Ishikawa (cell line): ENCODE measurements around the gene CCDC174.

ENCODE experiments used
- CEBPB ChIP-seq: IDR thresholded peaks from 2 replicates; pipeline ENCODE4 v1.6.1; 2012
- CREB1 ChIP-seq: IDR thresholded peaks from 2 replicates; pipeline ENCODE4 v1.6.1; 2012; ENCODE audit warnings: low read depth
- EGR1 ChIP-seq: IDR thresholded peaks from 2 replicates; pipeline ENCODE4 v1.6.1; 2012
- EP300 ChIP-seq: IDR thresholded peaks from 2 replicates; pipeline ENCODE4 v1.6.1; 2012; ENCODE audit warnings: borderline replicate concordance
- FOXM1 ChIP-seq: IDR thresholded peaks from 2 replicates; pipeline ENCODE4 v1.6.1; 2012; ENCODE audit warnings: low read depth, borderline replicate concordance
- MAX ChIP-seq: IDR thresholded peaks from 2 replicates; pipeline ENCODE4 v1.6.1; 2012
- NFIC ChIP-seq: IDR thresholded peaks from 2 replicates; pipeline ENCODE4 v1.6.1; 2012
- RAD21 ChIP-seq: IDR thresholded peaks from 2 replicates; pipeline ENCODE4 v1.6.1; 2012; ENCODE audit warnings: low read depth
- TAF1 ChIP-seq: IDR thresholded peaks from 2 replicates; pipeline ENCODE4 v1.6.1; 2012; ENCODE audit warnings: low read depth, mild to moderate bottlenecking
- TCF12 ChIP-seq: IDR thresholded peaks from 2 replicates; pipeline ENCODE4 v1.6.1; 2012; ENCODE audit warnings: low read depth
- TEAD4 ChIP-seq: IDR thresholded peaks from 2 replicates; pipeline ENCODE4 v1.6.1; 2012
- USF1 ChIP-seq: IDR thresholded peaks from 2 replicates; pipeline ENCODE4 v1.6.1; 2012
- YY1 ChIP-seq: IDR thresholded peaks from 2 replicates; pipeline ENCODE4 v1.6.1; 2012; ENCODE audit warnings: low read depth
- ZBTB7A ChIP-seq: IDR thresholded peaks from 2 replicates; pipeline ENCODE4 v1.6.1; 2012; ENCODE audit warnings: low read depth
- TF ChIP-seq, protein P1 (sequence below): IDR thresholded peaks from 2 replicates; pipeline ENCODE4 v1.6.1; 2012; ENCODE audit warnings: low read depth, mild to moderate bottlenecking

CCDC174 gene

DNA sequence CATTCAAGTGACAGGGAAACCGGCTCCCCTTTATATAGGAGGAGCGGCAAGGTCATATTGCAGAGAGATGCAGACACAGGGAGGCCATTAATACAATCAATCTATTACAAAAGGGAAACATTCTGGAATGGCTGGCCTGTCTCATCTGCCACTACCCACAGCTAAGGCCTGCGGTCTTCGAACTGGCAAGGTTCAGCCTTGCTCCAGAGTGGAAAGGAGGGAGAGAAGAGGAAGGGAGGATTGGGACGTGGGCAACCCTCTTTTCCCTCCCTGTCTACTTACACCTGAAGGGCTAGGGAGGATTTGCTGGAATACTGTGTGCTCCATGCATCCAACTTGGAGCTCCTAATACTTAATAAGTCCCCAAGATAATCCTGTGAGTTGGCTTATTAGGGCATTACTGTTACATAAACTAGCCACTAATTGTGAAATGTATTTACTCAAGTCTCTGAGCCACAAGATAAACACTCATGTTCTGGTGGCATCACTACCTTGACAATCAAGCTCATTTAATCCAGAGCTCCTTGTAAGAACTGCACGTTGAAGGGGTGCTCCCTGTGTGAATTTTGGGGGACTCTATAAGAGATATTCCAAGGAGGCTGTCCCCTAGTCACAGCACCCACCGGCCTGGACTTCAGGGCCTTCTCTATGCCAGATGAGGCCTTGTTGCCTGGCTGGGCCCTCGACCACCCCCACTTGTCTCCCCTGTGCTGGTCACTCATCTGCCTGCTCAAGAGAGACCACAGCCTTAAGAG lies 19.7 kb upstream of the CCDC174 start:
- TF ChIP-seq CEBPB (no peak), EP300 (no peak), USF1 (no peak), NFIC (no peak), TAF1 (no peak)

DNA sequence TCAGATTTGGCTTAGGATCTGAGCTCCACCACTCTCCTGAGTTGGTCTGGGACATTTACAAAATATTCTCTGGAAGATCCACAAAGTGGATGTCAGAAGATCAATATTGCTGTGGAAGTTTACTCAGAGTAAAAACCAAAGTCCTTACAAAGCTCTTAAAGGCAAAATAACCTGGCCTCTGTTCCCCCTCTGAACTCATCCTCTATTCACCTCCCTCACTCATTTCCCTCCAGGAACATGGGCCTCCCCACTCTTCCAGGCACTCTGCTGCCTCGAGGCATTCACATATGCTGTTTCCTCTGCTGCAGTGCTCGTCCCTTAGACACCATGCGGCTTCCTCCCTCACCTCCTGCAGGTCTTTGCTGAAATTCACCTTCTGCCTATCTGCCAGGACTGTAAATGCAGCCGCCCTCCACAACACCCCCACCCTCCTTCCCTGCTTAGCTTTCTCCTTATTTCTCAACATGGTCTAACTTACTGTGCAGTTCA lies 19.1 kb upstream of the CCDC174 start:
- TF ChIP-seq TAF1 (no peak), CREB1 (no peak), ZBTB7A (no peak), NFIC (no peak), TEAD4 (no peak)

GRCh38 chr3:14633417-14633816 lies 18.1 kb upstream of the CCDC174 start:
- TF ChIP-seq, protein P1, sequence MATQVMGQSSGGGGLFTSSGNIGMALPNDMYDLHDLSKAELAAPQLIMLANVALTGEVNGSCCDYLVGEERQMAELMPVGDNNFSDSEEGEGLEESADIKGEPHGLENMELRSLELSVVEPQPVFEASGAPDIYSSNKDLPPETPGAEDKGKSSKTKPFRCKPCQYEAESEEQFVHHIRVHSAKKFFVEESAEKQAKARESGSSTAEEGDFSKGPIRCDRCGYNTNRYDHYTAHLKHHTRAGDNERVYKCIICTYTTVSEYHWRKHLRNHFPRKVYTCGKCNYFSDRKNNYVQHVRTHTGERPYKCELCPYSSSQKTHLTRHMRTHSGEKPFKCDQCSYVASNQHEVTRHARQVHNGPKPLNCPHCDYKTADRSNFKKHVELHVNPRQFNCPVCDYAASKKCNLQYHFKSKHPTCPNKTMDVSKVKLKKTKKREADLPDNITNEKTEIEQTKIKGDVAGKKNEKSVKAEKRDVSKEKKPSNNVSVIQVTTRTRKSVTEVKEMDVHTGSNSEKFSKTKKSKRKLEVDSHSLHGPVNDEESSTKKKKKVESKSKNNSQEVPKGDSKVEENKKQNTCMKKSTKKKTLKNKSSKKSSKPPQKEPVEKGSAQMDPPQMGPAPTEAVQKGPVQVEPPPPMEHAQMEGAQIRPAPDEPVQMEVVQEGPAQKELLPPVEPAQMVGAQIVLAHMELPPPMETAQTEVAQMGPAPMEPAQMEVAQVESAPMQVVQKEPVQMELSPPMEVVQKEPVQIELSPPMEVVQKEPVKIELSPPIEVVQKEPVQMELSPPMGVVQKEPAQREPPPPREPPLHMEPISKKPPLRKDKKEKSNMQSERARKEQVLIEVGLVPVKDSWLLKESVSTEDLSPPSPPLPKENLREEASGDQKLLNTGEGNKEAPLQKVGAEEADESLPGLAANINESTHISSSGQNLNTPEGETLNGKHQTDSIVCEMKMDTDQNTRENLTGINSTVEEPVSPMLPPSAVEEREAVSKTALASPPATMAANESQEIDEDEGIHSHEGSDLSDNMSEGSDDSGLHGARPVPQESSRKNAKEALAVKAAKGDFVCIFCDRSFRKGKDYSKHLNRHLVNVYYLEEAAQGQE, result no peak
- TF ChIP-seq MAX (no peak), CREB1 (no peak), EP300 (no peak), TCF12 (no peak), FOXM1 (no peak), TEAD4 (no peak), YY1 (no peak), CEBPB (no peak), EGR1 (no peak), ZBTB7A (no peak), TAF1 (no peak), RAD21 (no peak), USF1 (no peak), NFIC (no peak)

DNA sequence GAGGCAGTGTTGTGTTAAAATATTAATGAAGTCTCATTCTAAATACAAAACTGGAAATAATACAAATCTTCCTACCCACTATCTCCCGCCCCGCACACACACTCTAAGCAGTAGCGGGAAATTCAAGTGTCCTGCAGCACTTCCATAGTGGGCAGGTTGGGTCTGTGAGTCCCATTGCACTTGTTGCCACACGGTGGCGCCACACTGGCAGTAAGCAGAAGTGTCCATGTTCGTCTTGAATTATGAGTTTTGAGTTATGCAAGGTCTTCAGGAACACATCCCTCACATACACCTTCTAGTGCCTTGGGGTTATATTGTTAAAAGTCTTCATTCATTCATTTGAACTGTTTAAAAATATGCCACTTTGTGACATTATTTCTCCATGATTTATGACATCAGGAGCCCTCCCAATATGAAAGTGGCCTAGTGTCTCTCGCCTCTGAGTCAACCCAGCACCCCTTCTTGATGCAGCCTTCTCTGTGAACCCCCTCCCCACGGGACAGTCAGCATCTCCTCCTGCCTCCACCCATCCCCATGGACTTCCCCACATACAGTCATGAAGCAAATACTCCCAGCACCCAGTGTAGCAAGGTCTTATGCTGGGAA lies 17.6 kb upstream of the CCDC174 start:
- TF ChIP-seq CEBPB (no peak), EP300 (no peak), TEAD4 (no peak), RAD21 (peak; percentile 66), YY1 (0 out of 2 replicates have a peak, but pooled peaks have one; percentile 48)

- TF ChIP-seq NFIC (no peak), TEAD4 (no peak), MAX (no peak), EP300 (no peak), FOXM1 (no peak), ZBTB7A (no peak), CEBPB (no peak), RAD21 (no peak), YY1 (no peak), CREB1 (no peak), TCF12 (no peak), TAF1 (no peak), USF1 (no peak), EGR1 (no peak)
- TF ChIP-seq, protein P1, result no peak
These were observed 16.7 kb upstream of the CCDC174 start for GRCh38 chr3:14634763-14635400.
